Fibroblast of mammary gland (primary cell): ENCODE results near the gene NUDCD2.

Source experiments
- DNase-seq: peaks from one replicate; pipeline ENCODE4 v3.0.0-alpha.2; 2010; ENCODE audit warnings: low read depth
- H3K4me3 ChIP-seq: 2 replicates; pipeline ENCODE4 v1.5.1; 2011; ENCODE audit warnings: low read depth, mild to moderate bottlenecking, low read length, moderate library complexity; ENCODE audit not compliant: control insufficient read depth
- CTCF ChIP-seq: conservative IDR thresholded peaks from 2 replicates; pipeline ENCODE4 v1.5.1; 2011; ENCODE audit warnings: low read depth, low read length, inconsistent platforms; ENCODE audit not compliant: control insufficient read depth, insufficient read depth

NUDCD2 gene

GRCh38 chr5:163496286-163496685 is 36.4 kb upstream of the NUDCD2 start:
- DNase-seq: peak; percentile 45
- H3K4me3 ChIP-seq: no peak overlapping the region
- TF ChIP-seq CTCF: no peak

GRCh38 chr5:163489745-163490075 is 29.8 kb upstream of the NUDCD2 start:
- TF ChIP-seq CTCF: no peak
- DNase-seq: no peak
- H3K4me3 ChIP-seq: no peak overlapping the region

GRCh38 chr5:163489055-163489744 is 29.3 kb upstream of the NUDCD2 start:
- H3K4me3 ChIP-seq: no peak overlapping the region
- peak; percentile 25 for TF ChIP-seq CTCF
- peak; percentile 40 for DNase-seq

- no peak for TF ChIP-seq CTCF
- DNase-seq: no peak
These were observed 19.0 kb upstream of the NUDCD2 start for GRCh38 chr5:163478982-163479271.

GRCh38 chr5:163478126-163478981 is 18.5 kb upstream of the NUDCD2 start:
- no peak for DNase-seq
- H3K4me3 ChIP-seq: no peak overlapping the region
- no peak for TF ChIP-seq CTCF

More at GRCh38 chr5:163478982-163479271, 19.0 kb upstream of the NUDCD2 start:
- H3K4me3 ChIP-seq: no peak overlapping the region

- DNase-seq: no peak
- no peak for TF ChIP-seq CTCF
- no peak overlapping the region for H3K4me3 ChIP-seq
These were observed 15.5 kb upstream of the NUDCD2 start for GRCh38 chr5:163475411-163475810.
